ENCODE data around the gene WDR11. TPM values are rescaled to one million over a fixed set of nuclear protein-coding genes. Genes with fewer than 3 reads are reported as not detected.

WDR11 gene
- total and polyA plus RNA-seq, 7 donors = 4.0 to 10.3 (median 7.5) TPM

GRCh38 chr10:120929166-120929565 is 78.0 kb downstream of the WDR11 start:
- Histone ChIP-seq H3K36me3 (ENCODE audit: insufficient read depth in 1 of 2, low read depth in 1 of 2) (no peaks in the 10 kb centered on the region), H3K4me3 (no peak overlapping the region), H3K4me1 (no peaks in the 10 kb centered on the region), H3K9me3 (no peaks in the 10 kb centered on the region), H3K27me3 (ENCODE audit: insufficient read depth in 3 of 3, low read length in 2 of 3) (peaks cover 0 to 2% (median 0%) of the 10 kb centered on the region in 3 donors), H3K27ac (no peak overlapping the region)
- intact Hi-C loops (cut with DNase I) = no loop called here
- 71 to 76% (median 73%) methylated on average over 7 of the region's 7 CpGs for WGBS, 3 donors
- no peak for DNase-seq
- TF ChIP-seq, protein P1, sequence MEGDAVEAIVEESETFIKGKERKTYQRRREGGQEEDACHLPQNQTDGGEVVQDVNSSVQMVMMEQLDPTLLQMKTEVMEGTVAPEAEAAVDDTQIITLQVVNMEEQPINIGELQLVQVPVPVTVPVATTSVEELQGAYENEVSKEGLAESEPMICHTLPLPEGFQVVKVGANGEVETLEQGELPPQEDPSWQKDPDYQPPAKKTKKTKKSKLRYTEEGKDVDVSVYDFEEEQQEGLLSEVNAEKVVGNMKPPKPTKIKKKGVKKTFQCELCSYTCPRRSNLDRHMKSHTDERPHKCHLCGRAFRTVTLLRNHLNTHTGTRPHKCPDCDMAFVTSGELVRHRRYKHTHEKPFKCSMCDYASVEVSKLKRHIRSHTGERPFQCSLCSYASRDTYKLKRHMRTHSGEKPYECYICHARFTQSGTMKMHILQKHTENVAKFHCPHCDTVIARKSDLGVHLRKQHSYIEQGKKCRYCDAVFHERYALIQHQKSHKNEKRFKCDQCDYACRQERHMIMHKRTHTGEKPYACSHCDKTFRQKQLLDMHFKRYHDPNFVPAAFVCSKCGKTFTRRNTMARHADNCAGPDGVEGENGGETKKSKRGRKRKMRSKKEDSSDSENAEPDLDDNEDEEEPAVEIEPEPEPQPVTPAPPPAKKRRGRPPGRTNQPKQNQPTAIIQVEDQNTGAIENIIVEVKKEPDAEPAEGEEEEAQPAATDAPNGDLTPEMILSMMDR (IDR thresholded peaks at IDR 0.05) = no peak
- ATAC-seq = no peak

DNA sequence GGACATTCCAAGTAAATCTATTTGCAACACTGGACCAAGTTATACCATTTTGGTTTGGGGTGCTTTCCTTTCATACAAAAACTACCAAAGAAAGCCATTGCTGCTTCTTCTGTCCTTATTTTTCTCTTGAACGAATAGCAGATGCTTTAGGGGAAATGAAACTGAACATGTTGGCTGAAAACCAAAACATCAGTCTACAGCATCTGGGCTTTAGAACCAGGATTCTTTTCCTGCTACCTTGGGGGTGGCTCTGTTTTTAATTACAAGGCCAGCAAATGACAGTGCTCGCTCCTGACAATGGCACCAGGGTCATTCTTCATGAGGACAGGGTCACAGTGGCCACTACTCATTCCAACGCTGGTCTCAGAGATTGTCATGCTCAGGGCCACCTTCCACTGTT is 80.3 kb downstream of the WDR11 start:
- Histone ChIP-seq H3K27me3 (ENCODE audit: insufficient read depth in 3 of 3, low read length in 2 of 3) (peaks cover 0 to 2% (median 0%) of the 10 kb centered on the region in 3 donors), H3K4me1 (no peaks in the 10 kb centered on the region), H3K36me3 (ENCODE audit: insufficient read depth in 1 of 2, low read depth in 1 of 2) (no peaks in the 10 kb centered on the region), H3K4me3 (no peak overlapping the region), H3K27ac (no peak overlapping the region), H3K9me3 (no peaks in the 10 kb centered on the region)
- TF ChIP-seq, protein P1 (IDR thresholded peaks at IDR 0.05) = no peak
- WGBS, 3 donors = 47 to 60% (median 57%) methylated on average over 3 of the region's 3 CpGs
- intact Hi-C loops (cut with DNase I) = no loop called here
- ATAC-seq (no peak), DNase-seq (no peak)

- no peaks in the 10 kb centered on the region for H3K36me3 ChIP-seq (ENCODE audit: insufficient read depth in 1 of 2, low read depth in 1 of 2)
- no peak overlapping the region for H3K27ac ChIP-seq
- TF ChIP-seq, protein P1 (IDR thresholded peaks at IDR 0.05) = no peak
- intact Hi-C loops (cut with DNase I) = no loop called here
- no peaks in the 10 kb centered on the region for H3K9me3 ChIP-seq
- peaks cover 0 to 2% (median 0%) of the 10 kb centered on the region in 3 donors for H3K27me3 ChIP-seq (ENCODE audit: insufficient read depth in 3 of 3, low read length in 2 of 3)
- 58 to 70% (median 61%) methylated on average over 4 of the region's 4 CpGs for WGBS, 3 donors
- no peaks in the 10 kb centered on the region for H3K4me1 ChIP-seq
- ATAC-seq (no peak), DNase-seq (no peak)
- no peak overlapping the region for H3K4me3 ChIP-seq
Observed at GRCh38 chr10:120931999-120932398, 80.8 kb downstream of the WDR11 start.

- WGBS, 3 donors = 85 to 91% (median 89%) methylated on average over 5 of the region's 5 CpGs
- no peak for DNase-seq
Observed at GRCh38 chr10:120938822-120939221, 87.7 kb downstream of the WDR11 start.

More at GRCh38 chr10:120938822-120939221, 87.7 kb downstream of the WDR11 start:
- Histone ChIP-seq H3K4me1 (no peaks in the 10 kb centered on the region), H3K9me3 (no peaks in the 10 kb centered on the region), H3K27me3 (ENCODE audit: insufficient read depth in 3 of 3, low read length in 2 of 3) (peaks cover 0 to 5% (median 0%) of the 10 kb centered on the region in 3 donors), H3K27ac (no peak overlapping the region), H3K36me3 (ENCODE audit: insufficient read depth in 1 of 2, low read depth in 1 of 2) (no peaks in the 10 kb centered on the region), H3K4me3 (no peak overlapping the region)
- TF ChIP-seq, protein P1 (IDR thresholded peaks at IDR 0.05) = no peak
- no peak for ATAC-seq
- intact Hi-C loops (cut with DNase I) = no loop called here

Data from psoas muscle (tissue), 8 donors.